Measurements from ENCODE around the gene SLC2A14.

Gene SLC2A14

DNA sequence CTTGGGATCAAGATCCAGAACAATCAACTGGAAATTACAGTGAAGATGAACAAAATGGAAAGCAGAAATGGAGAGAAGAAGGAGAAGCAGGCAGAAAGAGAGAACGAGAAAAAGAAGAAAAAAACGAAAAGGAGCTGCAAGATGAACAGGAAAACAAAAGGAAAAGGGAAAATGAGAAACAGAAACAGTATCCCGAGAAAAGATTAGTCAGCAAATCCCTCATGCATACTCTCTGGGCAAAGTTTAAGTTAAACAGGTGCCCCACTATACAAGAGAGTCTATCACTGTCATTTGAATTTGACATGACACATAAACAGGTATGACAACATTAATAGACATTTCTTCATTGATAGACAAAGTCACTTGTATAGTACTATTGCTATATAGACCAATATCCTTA, 102.7 kb downstream of the SLC2A14 start:
- Histone ChIP-seq H3K27me3 (no peaks in the 10 kb centered on the region), H3K36me3 (no peaks in the 10 kb centered on the region), H3K4me3 (ENCODE audit: low read depth in 1 of 2, low read length in 1 of 2) (no peak overlapping the region), H3K9me3 (no peaks in the 10 kb centered on the region), H3K4me1 (ENCODE audit: control insufficient read depth in 1 of 2, insufficient read depth in 1 of 2, low read depth in 1 of 2, low read length in 1 of 2) (no peaks in the 10 kb centered on the region), H3K27ac (no peak overlapping the region)
- TF ChIP-seq, protein P1, sequence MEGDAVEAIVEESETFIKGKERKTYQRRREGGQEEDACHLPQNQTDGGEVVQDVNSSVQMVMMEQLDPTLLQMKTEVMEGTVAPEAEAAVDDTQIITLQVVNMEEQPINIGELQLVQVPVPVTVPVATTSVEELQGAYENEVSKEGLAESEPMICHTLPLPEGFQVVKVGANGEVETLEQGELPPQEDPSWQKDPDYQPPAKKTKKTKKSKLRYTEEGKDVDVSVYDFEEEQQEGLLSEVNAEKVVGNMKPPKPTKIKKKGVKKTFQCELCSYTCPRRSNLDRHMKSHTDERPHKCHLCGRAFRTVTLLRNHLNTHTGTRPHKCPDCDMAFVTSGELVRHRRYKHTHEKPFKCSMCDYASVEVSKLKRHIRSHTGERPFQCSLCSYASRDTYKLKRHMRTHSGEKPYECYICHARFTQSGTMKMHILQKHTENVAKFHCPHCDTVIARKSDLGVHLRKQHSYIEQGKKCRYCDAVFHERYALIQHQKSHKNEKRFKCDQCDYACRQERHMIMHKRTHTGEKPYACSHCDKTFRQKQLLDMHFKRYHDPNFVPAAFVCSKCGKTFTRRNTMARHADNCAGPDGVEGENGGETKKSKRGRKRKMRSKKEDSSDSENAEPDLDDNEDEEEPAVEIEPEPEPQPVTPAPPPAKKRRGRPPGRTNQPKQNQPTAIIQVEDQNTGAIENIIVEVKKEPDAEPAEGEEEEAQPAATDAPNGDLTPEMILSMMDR (IDR thresholded peaks at IDR 0.05): no peak

Measured in neutrophil (primary cell).